Measurements from ENCODE around the gene PRKCA. TPM values are rescaled to one million over a fixed set of nuclear protein-coding genes. Genes with fewer than 3 reads are reported as not detected.

The PRKCA gene
- total and polyA plus RNA-seq, 9 of the 15 experiments (the other 6 are each of a cell fraction or from before 2014, with no cell fraction given) = 3.2 to 33.0 (median 17.8) TPM

GRCh38 chr17:66663041-66663606 lies 360.7 kb downstream of the PRKCA start:
- no peak for FAIRE-seq
- Histone ChIP-seq H3K4me2 (ENCODE audit: insufficient read depth, low read length) (no peak overlapping the region; the same call in 1 of the 2 replicates), H3K27me3 (ENCODE audit: control insufficient read depth in 2 of 2, insufficient read depth in 2 of 2, low read length in 2 of 2) (no peaks in the 10 kb centered on the region), H2AFZ (ENCODE audit: low read depth, low read length) (no peak overlapping the region), H3K9me1 (ENCODE audit: control insufficient read depth, insufficient read depth, low read length) (no peaks in the 10 kb centered on the region), H3K4me1 (replicated peaks in 1 of 2; ENCODE audit: control insufficient read depth in 2 of 2, insufficient read depth in 2 of 2, low read length in 2 of 2) (peaks cover 9 to 24% of the 10 kb centered on the region in 2 experiments), H3K9me3 (replicated peaks; ENCODE audit: control insufficient read depth, insufficient read depth, low read depth, low read length) (no peaks in the 10 kb centered on the region), H3K9ac (ENCODE audit: insufficient read depth in 1 of 2, low read depth in 2 of 2, low read length in 2 of 2) (no peak overlapping the region), H3K27ac (ENCODE audit: extremely low read depth, low read depth, low read length) (no peak overlapping the region; the same call in 2 of the 3 replicates), H3K4me3 (no peak overlapping the region), H3K36me3 (ENCODE audit: control insufficient read depth, insufficient read depth, low read length) (peaks cover 7% of the 10 kb centered on the region; the same call in 1 of the 3 replicates), H4K20me1 (replicated peaks; ENCODE audit: control insufficient read depth, insufficient read depth, low read length) (peaks cover 8% of the 10 kb centered on the region), H3K79me2 (ENCODE audit: control insufficient read depth, insufficient read depth, low read length) (no peaks in the 10 kb centered on the region)
- CTCF ChIA-PET (ENCODE audit: low intra/inter-chr PET ratio) = no interaction called here
- in situ Hi-C loops (cut with MboI) = no loop called here
- POLR2A ChIA-PET = interaction anchor here (0.7 kb wide), 1 partner anchor 815 kb away, joined by 3 read pairs; no protein-coding TSS in a partner anchor
- BruUV-seq (replicated peaks) = no TSS peak
- DNase-seq (ENCODE audit: extremely low read depth in 1 of 4, low spot score in 3 of 4) = peak in 2 of 4 experiments; percentile 24 to 26
- intact Hi-C loops (cut with micrococcal nuclease) = no loop called here
- 56% methylated on average over 12 of the region's 12 CpGs for WGBS (ENCODE audit: insufficient coverage, low coverage, missing lambda C conversion rate)
- ATAC-seq = peak; percentile 61; the same call in 2 of the 3 replicates
- 0 out of 2 replicates have a peak, but pooled peaks have one; percentile 11 for TF ChIP-seq MAFG (tag; conservative IDR thresholded peaks at IDR 0.05)
- TF ChIP-seq MYNN (IDR thresholded peaks at IDR 0.05) = no peak
- TF ChIP-seq MYNN (CRISPR knock-in tag; IDR thresholded peaks at IDR 0.05) = no peak

GRCh38 chr17:66664336-66664735 lies 361.9 kb downstream of the PRKCA start:
- no peaks in the 10 kb centered on the region for H3K27me3 ChIP-seq (ENCODE audit: control insufficient read depth in 2 of 2, insufficient read depth in 2 of 2, low read length in 2 of 2)
- no peak overlapping the region for H3K4me3 ChIP-seq
- H2AFZ ChIP-seq (ENCODE audit: low read depth, low read length) = no peak overlapping the region
- in situ Hi-C loops (cut with MboI) (no loop called here), intact Hi-C loops (cut with micrococcal nuclease) (no loop called here)
- no peaks in the 10 kb centered on the region for H3K79me2 ChIP-seq (ENCODE audit: control insufficient read depth, insufficient read depth, low read length)
- no peaks in the 10 kb centered on the region for H3K9me3 ChIP-seq (replicated peaks; ENCODE audit: control insufficient read depth, insufficient read depth, low read depth, low read length)
- POLR2A ChIA-PET = no interaction called here
- H3K9ac ChIP-seq (ENCODE audit: insufficient read depth in 1 of 2, low read depth in 2 of 2, low read length in 2 of 2) = no peak overlapping the region
- ATAC-seq (no peak), DNase-seq (ENCODE audit: extremely low read depth in 1 of 4, low spot score in 3 of 4) (no peak), FAIRE-seq (no peak)
- H3K36me3 ChIP-seq (ENCODE audit: control insufficient read depth, insufficient read depth, low read length) = no peaks in the 10 kb centered on the region
- no peaks in the 10 kb centered on the region for H3K9me1 ChIP-seq (ENCODE audit: control insufficient read depth, insufficient read depth, low read length)
- no peak overlapping the region for H3K4me2 ChIP-seq (ENCODE audit: insufficient read depth, low read length)
- H4K20me1 ChIP-seq (replicated peaks; ENCODE audit: control insufficient read depth, insufficient read depth, low read length) = peaks cover 8% of the 10 kb centered on the region
- BruUV-seq (replicated peaks) = no TSS peak
- peaks cover 9 to 24% of the 10 kb centered on the region in 2 experiments for H3K4me1 ChIP-seq (replicated peaks in 1 of 2; ENCODE audit: control insufficient read depth in 2 of 2, insufficient read depth in 2 of 2, low read length in 2 of 2)
- H3K27ac ChIP-seq (ENCODE audit: extremely low read depth, low read depth, low read length) = no peak overlapping the region
- CTCF ChIA-PET (ENCODE audit: low intra/inter-chr PET ratio) = no interaction called here
- 88% methylated on average over 4 of the region's 4 CpGs for WGBS (ENCODE audit: insufficient coverage, low coverage, missing lambda C conversion rate)
- TF ChIP-seq THRAP3 (IDR thresholded peaks at IDR 0.05; ENCODE audit: borderline replicate concordance) = no peak
- TF ChIP-seq TAF15 (IDR thresholded peaks at IDR 0.05; ENCODE audit: low read depth, low read length) = no peak
- no peak for TF ChIP-seq ZNF133 (CRISPR knock-in tag; IDR thresholded peaks at IDR 0.05)
- TF ChIP-seq IRF2 (CRISPR knock-in tag; IDR thresholded peaks at IDR 0.05) = no peak
- TF ChIP-seq TCFL5 (CRISPR knock-in tag; conservative IDR thresholded peaks at IDR 0.05) = no peak
- no peak for TF ChIP-seq EHMT2 (IDR thresholded peaks at IDR 0.05)
- no peak for TF ChIP-seq ZSCAN32 (CRISPR knock-in tag; IDR thresholded peaks at IDR 0.05)
- no peak for TF ChIP-seq ZEB2 (IDR thresholded peaks at IDR 0.05)
- TF ChIP-seq FIP1L1 (IDR thresholded peaks at IDR 0.05; ENCODE audit: low read depth, low read length, poor library complexity, severe bottlenecking) = no peak
- TF ChIP-seq TFAM (CRISPR knock-in tag; conservative IDR thresholded peaks at IDR 0.05) = no peak
- no peak for TF ChIP-seq FOS (IDR thresholded peaks at IDR 0.05; ENCODE audit: extremely low read depth, insufficient read length)
- no peak for TF ChIP-seq ETS2 (tag; IDR thresholded peaks at IDR 0.05; ENCODE audit: borderline replicate concordance, poor library complexity, severe bottlenecking)
- no peak for TF ChIP-seq PKNOX1 (IDR thresholded peaks at IDR 0.05)

All from K562 (cell line).